Adrenal gland (tissue), 12 donors: ENCODE measurements around the gene RAVER2. TPM values are rescaled to one million over a fixed set of nuclear protein-coding genes. Genes with fewer than 3 reads are reported as not detected.

ENCODE experiments used
- DNase-seq, 7 donors: peaks; one replicate each; pipeline ENCODE4 v3.0.0-alpha.2; 2019 to 2020
- H3K27ac ChIP-seq, 5 donors: fragments of 200-600 bp; sonication (generic) in 4 of 5; 1 replicate in 3 of 5; 2 replicates in 2 of 5; pipeline versions ENCODE4 v1.5.1 to v1.8.0; 2016 to 2020; ENCODE audit warnings: mild to moderate bottlenecking in 1 of 5
- H3K27me3 ChIP-seq: fragments of 200-600 bp; 2 replicates; pipeline ENCODE4 v1.8.0; 2021
- H3K36me3 ChIP-seq, 2 donors: fragments of 200-600 bp; replicated peaks in 1 of 2; 1 replicate in 1 of 2; 2 replicates in 1 of 2; pipeline versions ENCODE4 v1.5.1 to v1.8.0; 2018 to 2022
- H3K4me1 ChIP-seq, 2 donors: fragments of 200-600 bp; replicated peaks in 1 of 2; 1 replicate in 1 of 2; 2 replicates in 1 of 2; pipeline versions ENCODE4 v1.5.1 to v1.8.0; 2018 to 2021
- H3K4me3 ChIP-seq, 4 donors: fragments of 200-600 bp; sonication (generic) in 3 of 4; one replicate each; pipeline ENCODE4 v1.5.1; 2016 to 2018
- H3K9me3 ChIP-seq, 3 donors: fragments of 200-600 bp; sonication (generic) in 1 of 3; replicated peaks in 1 of 3; 1 replicate in 2 of 3; 2 replicates in 1 of 3; pipeline versions ENCODE4 v1.5.1 to v1.8.0; 2016 to 2021
- CTCF ChIP-seq, 6 experiments: fragments of 450-650 bp in 4 of 6; fragments of 200-600 bp in 2 of 6; sonication (generic) in 1 of 6; IDR thresholded peaks; 1 replicate in 5 of 6; 2 replicates in 1 of 6; pipeline versions ENCODE4 v1.5.1 to v1.8.0; 2016 to 2021; ENCODE audit warnings: antibody characterized with exemption in 6 of 6, mild to moderate bottlenecking in 2 of 6, moderate library complexity in 1 of 6
- POLR2A ChIP-seq, 2 donors: fragments of 450-650 bp; IDR thresholded peaks; one replicate each; pipeline ENCODE4 v1.6.1; 2017; ENCODE audit warnings: antibody characterized with exemption in 2 of 2, mild to moderate bottlenecking in 2 of 2, moderate library complexity in 1 of 2
- WGBS, 4 donors: extraction: QIAGEN DNeasy Blood & Tissue Kit in 2 of 4; methylation state at CpG; one replicate each; pipeline versions ENCODE4 v1.1.5 to v1.1.7; 2013 to 2017; 5-methylcytosine and 5-hydroxymethylcytosine counted together
- intact Hi-C, 2 donors: fragments of 100-400 bp; cut with DNase I; formaldehyde crosslinking; loops; one replicate each; pipeline versions ENCODE4 v1.14.1 to v1.15.0; 2022 to 2023
- polyA plus RNA-seq, 3 donors: library from polyadenylated mRNA; stranded (reverse); fragments of 200-250 nt in 2 of 3; fragments of 350-450 nt in 1 of 3; fragmentation: Illumina TruSeq in 1 of 3; extraction: RNeasy Lipid Tissue Mini Kit (QIAGEN cat#74804) in 1 of 3; gene quantifications; one replicate each; pipeline ENCODE4 v1.2.3, GENCODE V29; 2013 to 2014
- total RNA-seq, 9 donors: library from RNA; depleted of rRNA in 4 of 9; stranded (reverse); fragments of >200 nt in 4 of 9; fragments of 120-200 nt in 1 of 9; fragmentation: NEBNext Ultra II Directional in 1 of 9; extraction: Animal tissue kit (Norgen Biotek cat#: 25700) in 1 of 9; gene quantifications; one replicate each; pipeline versions ENCODE4 v1.1.0 to v1.2.4, GENCODE V29; 2013 to 2023
- donor health status: healthy with polysubstance abuse.
- donor health status: Bipolar disorder and iron deficiency.
- donor health status: DM: yes; HTN: yes; CAD: no.
- donor health status: DM: no; HTN: no; CAD: no.
- donor health status: DM: no; HTN: no; CAD: no.
- donor health status: DM: yes; HTN: yes; CAD: no.

RAVER2 gene
- total and polyA plus RNA-seq, 12 donors: 7.1 to 19.0 (median 12.4) TPM

GRCh38 chr1:64829411-64830029 lies 84.6 kb downstream of the RAVER2 start:
- WGBS, 4 donors: 82 to 88% (median 85%) methylated on average over 8 of the region's 8 CpGs
- Histone ChIP-seq H3K9me3 (no peaks in the 10 kb centered on the region), H3K27ac (no peak overlapping the region), H3K27me3 (no peaks in the 10 kb centered on the region), H3K4me1 (no peaks in the 10 kb centered on the region), H3K4me3 (no peak overlapping the region), H3K36me3 (peaks cover 0 to 19% of the 10 kb centered on the region in 2 donors)
- intact Hi-C loops: loop anchor here (5.0 to 10.0 kb wide), 4 partner anchors 85 to 562 kb away; partner anchors contain the start of gene RAVER2 (in 2 of the 2)
- TF ChIP-seq POLR2A (IDR thresholded peaks at IDR 0.05) (no peak), CTCF (IDR thresholded peaks at IDR 0.05) (no peak)
- DNase-seq: no peak

- H3K27me3 ChIP-seq: no peaks in the 10 kb centered on the region
- H3K4me3 ChIP-seq: no peak overlapping the region
- DNase-seq: no peak
- H3K9me3 ChIP-seq: no peaks in the 10 kb centered on the region
- 71 to 83% (median 80%) methylated on average over 5 of the region's 5 CpGs for WGBS, 4 donors
- no peaks in the 10 kb centered on the region for H3K4me1 ChIP-seq
- no peak for TF ChIP-seq POLR2A (IDR thresholded peaks at IDR 0.05)
- no peak for TF ChIP-seq CTCF (IDR thresholded peaks at IDR 0.05)
- intact Hi-C loops: no loop called here
- no peak overlapping the region for H3K27ac ChIP-seq
- peaks cover 0 to 25% of the 10 kb centered on the region in 2 donors for H3K36me3 ChIP-seq
Observed at GRCh38 chr1:64830030-64830651, 85.3 kb downstream of the RAVER2 start.

GRCh38 chr1:64834734-64835133 lies 89.9 kb downstream of the RAVER2 start:
- peak overlapping the region in 1 of 5 donors; percentile 9 for H3K27ac ChIP-seq
- no peaks in the 10 kb centered on the region for H3K9me3 ChIP-seq
- H3K27me3 ChIP-seq: no peaks in the 10 kb centered on the region
- no peak overlapping the region for H3K4me3 ChIP-seq
- intact Hi-C loops: no loop called here
- H3K36me3 ChIP-seq: peaks cover 0 to 66% of the 10 kb centered on the region in 2 donors
- DNase-seq: peak in 2 of 7 donors; percentile 22 to 54
- H3K4me1 ChIP-seq: no peaks in the 10 kb centered on the region
- TF ChIP-seq POLR2A (IDR thresholded peaks at IDR 0.05) (no peak), CTCF (IDR thresholded peaks at IDR 0.05) (no peak)

- TF ChIP-seq POLR2A (IDR thresholded peaks at IDR 0.05) (no peak), CTCF (IDR thresholded peaks at IDR 0.05) (no peak)
- 91 to 97% (median 93%) methylated on average over 8 of the region's 8 CpGs for WGBS, 4 donors
- no peak overlapping the region for H3K27ac ChIP-seq
- H3K36me3 ChIP-seq: peaks cover 0 to 83% of the 10 kb centered on the region in 2 donors
- no peak overlapping the region for H3K4me3 ChIP-seq
- DNase-seq: no peak
- H3K9me3 ChIP-seq: no peaks in the 10 kb centered on the region
- intact Hi-C loops: no loop called here
- H3K27me3 ChIP-seq: no peaks in the 10 kb centered on the region
- peaks cover 0 to under 1% of the 10 kb centered on the region in 2 donors for H3K4me1 ChIP-seq
Observed at GRCh38 chr1:64836802-64837201, 91.9 kb downstream of the RAVER2 start.
